Fibroblast of the aortic adventitia (primary cell): ENCODE measurements around the gene CCZ1. TPM values are rescaled to one million over a fixed set of nuclear protein-coding genes. Genes with fewer than 3 reads are reported as not detected.
"Not testable (repeated sequence)": the region's sequence is repeated elsewhere in the genome, so short reads cannot be mapped to it uniquely, and the experiment has no call there.

Source experiments
- DNase-seq: peaks from one replicate; pipeline ENCODE4 v3.0.0-alpha.2; 2010; ENCODE audit warnings: low read depth
- H3K4me3 ChIP-seq: 2 replicates; pipeline ENCODE4 v1.5.1; 2011; ENCODE audit warnings: low read depth, mild to moderate bottlenecking, control low read depth, low read length, moderate library complexity
- total RNA-seq: library from RNA; depleted of rRNA; stranded (reverse); fragments of >200 nt; gene quantifications from 2 replicates; pipeline ENCODE4 v1.2.3, GENCODE V29; 2012; ENCODE audit warnings: low replicate concordance
- TF ChIP-seq, protein P1 (sequence below): IDR thresholded peaks from 2 replicates; pipeline ENCODE4 v1.5.1; 2011; ENCODE audit warnings: mild to moderate bottlenecking, low read length, control low read depth, inconsistent platforms; ENCODE audit not compliant: insufficient read depth

The CCZ1 gene
- total RNA-seq, result 24.3 and 67.5 TPM in 2 replicates

DNA sequence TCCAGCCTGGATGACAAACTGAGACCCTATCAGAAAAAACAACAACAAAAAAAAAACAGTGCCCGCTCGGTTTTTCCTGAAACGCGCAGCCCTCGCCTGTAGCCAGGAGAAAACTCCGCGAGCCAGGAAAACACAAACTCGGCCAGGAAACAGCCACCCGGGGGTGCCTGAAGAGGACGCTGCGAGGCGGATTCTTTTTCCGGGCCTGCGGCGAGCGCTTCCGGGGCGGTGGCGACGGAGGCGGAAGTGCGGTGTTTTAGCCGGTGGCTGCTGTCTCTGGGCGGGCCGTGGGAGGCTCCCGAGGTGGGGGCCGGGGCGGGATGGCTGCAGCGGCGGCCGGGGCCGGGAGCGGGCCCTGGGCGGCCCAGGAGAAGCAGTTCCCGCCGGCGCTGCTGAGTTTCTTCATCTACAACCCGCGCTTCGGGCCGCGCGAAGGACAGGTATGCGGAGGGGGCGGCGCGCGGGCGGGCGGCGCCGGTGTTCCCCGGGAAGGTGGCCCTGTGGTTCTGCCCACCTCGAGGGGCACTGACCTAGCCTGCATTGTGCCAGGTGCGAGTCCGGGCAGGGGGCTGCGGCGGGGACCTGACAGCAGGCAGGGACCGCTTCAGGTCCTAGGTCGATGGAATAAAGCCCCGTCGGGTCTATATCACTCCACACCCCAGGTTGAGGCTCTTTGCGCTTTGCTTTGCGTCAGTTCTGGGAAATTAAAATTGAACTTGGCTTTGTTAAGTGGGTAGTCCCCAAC, at the start of gene CCZ1:
CCZ1 (plus strand) TSS at position 254 of the 745 bp plus-strand sequence; CDS start at position 321, 67 bp downstream.
- DNase-seq, result peak; percentile 26
- TF ChIP-seq, protein P1, sequence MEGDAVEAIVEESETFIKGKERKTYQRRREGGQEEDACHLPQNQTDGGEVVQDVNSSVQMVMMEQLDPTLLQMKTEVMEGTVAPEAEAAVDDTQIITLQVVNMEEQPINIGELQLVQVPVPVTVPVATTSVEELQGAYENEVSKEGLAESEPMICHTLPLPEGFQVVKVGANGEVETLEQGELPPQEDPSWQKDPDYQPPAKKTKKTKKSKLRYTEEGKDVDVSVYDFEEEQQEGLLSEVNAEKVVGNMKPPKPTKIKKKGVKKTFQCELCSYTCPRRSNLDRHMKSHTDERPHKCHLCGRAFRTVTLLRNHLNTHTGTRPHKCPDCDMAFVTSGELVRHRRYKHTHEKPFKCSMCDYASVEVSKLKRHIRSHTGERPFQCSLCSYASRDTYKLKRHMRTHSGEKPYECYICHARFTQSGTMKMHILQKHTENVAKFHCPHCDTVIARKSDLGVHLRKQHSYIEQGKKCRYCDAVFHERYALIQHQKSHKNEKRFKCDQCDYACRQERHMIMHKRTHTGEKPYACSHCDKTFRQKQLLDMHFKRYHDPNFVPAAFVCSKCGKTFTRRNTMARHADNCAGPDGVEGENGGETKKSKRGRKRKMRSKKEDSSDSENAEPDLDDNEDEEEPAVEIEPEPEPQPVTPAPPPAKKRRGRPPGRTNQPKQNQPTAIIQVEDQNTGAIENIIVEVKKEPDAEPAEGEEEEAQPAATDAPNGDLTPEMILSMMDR, result peak; percentile 23
- peak within 1 kb of the TSS; percentile 55 for H3K4me3 ChIP-seq

- no peak overlapping the region for H3K4me3 ChIP-seq
- TF ChIP-seq, protein P1, result no peak
- no peak for DNase-seq
These were observed 47.6 kb upstream of the CCZ1 start for GRCh38 chr7:5850944-5851343.

DNA sequence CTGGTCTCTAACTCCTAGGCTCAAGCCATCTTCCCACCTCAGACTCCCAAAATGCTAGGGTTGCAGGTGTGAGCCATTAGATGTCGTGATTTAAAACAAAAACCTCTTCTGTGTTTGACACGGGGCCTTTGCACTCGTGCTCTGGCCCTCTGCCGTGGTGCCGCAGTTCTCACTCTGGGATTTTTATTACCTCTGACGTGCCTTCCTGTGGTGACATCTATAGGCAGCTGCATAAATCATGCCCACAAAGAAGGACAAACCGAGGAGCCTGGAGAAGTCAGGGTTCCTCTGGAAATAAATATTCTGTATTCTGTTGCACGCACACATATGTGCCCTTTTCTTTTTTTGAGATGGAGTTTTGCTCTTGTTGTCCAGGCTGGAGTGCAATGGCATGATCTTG, 43.8 kb upstream of the CCZ1 start:
- DNase-seq, result no peak
- no peak overlapping the region for H3K4me3 ChIP-seq
- TF ChIP-seq, protein P1, result no peak

DNA sequence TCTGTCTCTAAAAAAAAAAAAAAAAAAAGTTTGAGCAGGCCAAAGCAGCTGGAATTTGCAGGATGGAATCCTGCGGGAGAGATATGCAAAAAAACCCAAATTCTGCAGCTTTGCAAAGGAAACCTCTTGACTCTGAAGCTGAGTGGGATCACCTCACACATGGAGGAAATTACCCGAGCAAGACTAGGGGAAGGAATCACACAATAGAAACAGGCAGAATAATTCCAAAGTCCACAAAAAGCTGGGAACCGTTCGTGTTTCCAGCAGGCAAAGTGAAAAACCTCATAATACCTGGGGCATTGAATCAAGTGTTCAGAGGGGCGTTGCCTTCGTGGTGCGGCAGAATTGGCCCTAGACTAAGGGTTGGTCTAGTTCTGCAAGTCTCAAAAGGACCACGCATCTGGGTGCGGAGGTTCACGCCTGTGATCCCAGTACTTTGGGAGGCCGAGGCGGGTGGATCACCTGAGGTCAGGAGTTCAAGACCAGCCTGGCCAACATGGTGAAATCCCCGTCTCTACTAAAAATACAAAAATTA, 41.4 kb upstream of the CCZ1 start:
- not testable (repeated sequence) for DNase-seq

DNA sequence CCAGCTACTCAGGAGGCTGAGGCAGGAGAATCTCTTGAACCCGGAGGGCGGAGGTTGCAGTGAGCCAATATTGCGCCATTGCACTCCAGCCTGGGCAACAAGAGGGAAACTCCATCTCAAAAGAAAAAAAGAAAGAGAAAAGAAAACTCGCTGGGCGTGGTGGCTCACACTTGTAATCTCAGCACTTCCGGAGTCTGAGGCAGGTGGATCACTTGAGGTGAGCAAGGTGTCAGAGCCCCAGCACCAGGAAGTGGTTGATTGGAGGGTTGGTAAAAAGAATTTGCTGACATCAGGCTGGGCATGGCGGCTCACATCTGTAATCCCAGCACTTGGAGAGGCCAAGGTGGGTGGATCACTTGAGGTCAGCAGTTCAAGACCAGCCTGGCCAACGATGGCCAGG, 40.0 kb upstream of the CCZ1 start:
- not testable (repeated sequence) for DNase-seq, H3K4me3 ChIP-seq

More for the DNA sequence above, 41.4 kb upstream of the CCZ1 start:
- H3K4me3 ChIP-seq, result not testable (repeated sequence)

- not testable (repeated sequence) for H3K4me3 ChIP-seq, DNase-seq
These were observed 37.3 kb upstream of the CCZ1 start for GRCh38 chr7:5861281-5861680.

GRCh38 chr7:5862753-5863366, 35.7 kb upstream of the CCZ1 start:
- H3K4me3 ChIP-seq, DNase-seq: not testable (repeated sequence)

GRCh38 chr7:5865279-5865931, 33.1 kb upstream of the CCZ1 start:
- not testable (repeated sequence) for DNase-seq, H3K4me3 ChIP-seq

GRCh38 chr7:5867060-5867459, 31.5 kb upstream of the CCZ1 start:
- TF ChIP-seq, protein P1, result no peak
- H3K4me3 ChIP-seq, result no peak overlapping the region
- DNase-seq, result no peak

DNA sequence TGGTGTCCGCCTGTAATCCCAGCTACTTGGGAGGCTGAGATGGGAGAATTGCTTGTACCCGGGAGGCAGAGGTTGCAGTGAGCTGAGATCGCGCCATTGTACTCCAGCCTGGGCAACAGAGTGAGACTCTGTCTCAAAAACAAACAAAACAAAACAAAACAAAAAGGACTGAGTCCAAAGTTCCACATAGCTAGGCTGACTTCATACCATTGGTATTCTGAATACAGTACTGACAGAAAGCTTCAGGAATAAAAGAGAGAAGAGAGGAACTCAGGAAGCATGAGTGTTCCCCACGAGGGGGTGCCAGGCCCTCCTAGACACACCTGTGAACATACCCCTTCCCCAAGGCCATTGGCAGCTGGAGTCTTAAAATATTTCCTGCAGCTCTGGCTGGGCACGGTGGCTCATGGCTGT, 29.6 kb upstream of the CCZ1 start:
- H3K4me3 ChIP-seq, DNase-seq: not testable (repeated sequence)
